B cell (primary cell): ENCODE results near the gene PDE11A.

Source experiments
- CTCF ChIP-seq: fragments of 200-600 bp; IDR thresholded peaks from one replicate; pipeline ENCODE4 v1.8.0; 2022; ENCODE audit warnings: antibody characterized with exemption, mild to moderate bottlenecking
- EZH2 ChIP-seq: IDR thresholded peaks from 2 replicates; pipeline ENCODE4 v1.6.1; 2012; ENCODE audit warnings: borderline replicate concordance, low read depth, mild to moderate bottlenecking, moderate library complexity, low read length; ENCODE audit not compliant: insufficient read depth, poor library complexity, severe bottlenecking

- TF ChIP-seq CTCF (no peak), EZH2 (no peak)
These were observed 301.4 kb downstream of the PDE11A start for GRCh38 chr2:177771191-177771590.
